ENCODE results near the gene ZDHHC11B.

Gene ZDHHC11B

GRCh38 chr5:758698-759053, 25.9 kb downstream of the ZDHHC11B start:
- WGBS = 86% methylated on average over 15 of the region's 15 CpGs
- Histone ChIP-seq H2BK15ac (ENCODE audit: low read depth, poor library complexity, severe bottlenecking) (no peak overlapping the region), H3K4me2 (ENCODE audit: low read length, poor library complexity, severe bottlenecking) (no peak overlapping the region), H3K36me3 (ENCODE audit: control insufficient read depth in 1 of 2, insufficient read depth in 2 of 2, low read depth in 1 of 2, low read length in 2 of 2) (peaks cover 0 to 3% of the 10 kb centered on the region in 2 experiments), H2BK120ac (ENCODE audit: low read depth, low read length) (no peak overlapping the region), H3K14ac (ENCODE audit: low read length in 2 of 2) (peak overlapping the region in 1 of 2 experiments; percentile 19), H4K8ac (ENCODE audit: low read length) (no peak overlapping the region), H3K27me3 (ENCODE audit: control insufficient read depth in 1 of 2, insufficient read depth in 1 of 2, low read length in 2 of 2) (peaks cover 0 to 29% of the 10 kb centered on the region in 2 experiments), H4K91ac (ENCODE audit: low read length) (peak overlapping the region; percentile 36), H3K27ac (ENCODE audit: low read length, poor library complexity, severe bottlenecking) (no peak overlapping the region), H3K4me1 (ENCODE audit: control insufficient read depth, insufficient read depth, low read depth, low read length) (peaks cover 2% of the 10 kb centered on the region), H3K23ac (ENCODE audit: low read length in 2 of 2) (no peak overlapping the region), H2AFZ (ENCODE audit: low read depth, low read length) (no peak overlapping the region), H3K4ac (ENCODE audit: low read depth in 1 of 2, low read length in 2 of 2) (peak overlapping the region in 1 of 2 experiments; percentile 15), H3K9ac (ENCODE audit: low read length) (peak overlapping the region; percentile 65), H2AK5ac (ENCODE audit: low read length, severe bottlenecking) (no peak overlapping the region), H3K79me1 (replicated peaks; ENCODE audit: low read length, poor library complexity, severe bottlenecking) (no peaks in the 10 kb centered on the region), H2BK12ac (ENCODE audit: low read length in 2 of 2) (no peak overlapping the region), H3K18ac (ENCODE audit: low read depth in 1 of 2, low read length in 2 of 2) (no peak overlapping the region), H3K9me3 (ENCODE audit: control insufficient read depth, low read length) (no peaks in the 10 kb centered on the region), H2BK5ac (ENCODE audit: low read depth, low read length, poor library complexity, severe bottlenecking) (no peak overlapping the region), H3K4me3 (ENCODE audit: insufficient read depth in 1 of 2, low read depth in 1 of 2, low read length in 2 of 2) (no peak overlapping the region)
- no peak for DNase-seq

GRCh38 chr5:757931-758697, 26.4 kb downstream of the ZDHHC11B start:
- no peak overlapping the region for H2BK12ac ChIP-seq (ENCODE audit: low read length in 2 of 2)
- H3K36me3 ChIP-seq (ENCODE audit: control insufficient read depth in 1 of 2, insufficient read depth in 2 of 2, low read depth in 1 of 2, low read length in 2 of 2) = peaks cover 0 to 3% of the 10 kb centered on the region in 2 experiments
- H2AFZ ChIP-seq (ENCODE audit: low read depth, low read length) = no peak overlapping the region
- WGBS = 76% methylated on average over 21 of the region's 21 CpGs
- no peak overlapping the region for H2BK15ac ChIP-seq (ENCODE audit: low read depth, poor library complexity, severe bottlenecking)
- no peaks in the 10 kb centered on the region for H3K79me1 ChIP-seq (replicated peaks; ENCODE audit: low read length, poor library complexity, severe bottlenecking)
- no peak overlapping the region for H4K8ac ChIP-seq (ENCODE audit: low read length)
- H3K4me1 ChIP-seq (ENCODE audit: control insufficient read depth, insufficient read depth, low read depth, low read length) = peaks cover 2% of the 10 kb centered on the region
- H3K27me3 ChIP-seq (ENCODE audit: control insufficient read depth in 1 of 2, insufficient read depth in 1 of 2, low read length in 2 of 2) = peaks cover 0 to 29% of the 10 kb centered on the region in 2 experiments
- H3K14ac ChIP-seq (ENCODE audit: low read length in 2 of 2) = no peak overlapping the region
- no peak overlapping the region for H3K4me3 ChIP-seq (ENCODE audit: insufficient read depth in 1 of 2, low read depth in 1 of 2, low read length in 2 of 2)
- no peak overlapping the region for H2AK5ac ChIP-seq (ENCODE audit: low read length, severe bottlenecking)
- no peak overlapping the region for H3K18ac ChIP-seq (ENCODE audit: low read depth in 1 of 2, low read length in 2 of 2)
- no peak overlapping the region for H4K91ac ChIP-seq (ENCODE audit: low read length)
- H3K23ac ChIP-seq (ENCODE audit: low read length in 2 of 2) = no peak overlapping the region
- H3K9ac ChIP-seq (ENCODE audit: low read length) = no peak overlapping the region
- no peak overlapping the region for H3K4me2 ChIP-seq (ENCODE audit: low read length, poor library complexity, severe bottlenecking)
- no peaks in the 10 kb centered on the region for H3K9me3 ChIP-seq (ENCODE audit: control insufficient read depth, low read length)
- DNase-seq = peak; percentile 49
- no peak overlapping the region for H3K4ac ChIP-seq (ENCODE audit: low read depth in 1 of 2, low read length in 2 of 2)
- no peak overlapping the region for H3K27ac ChIP-seq (ENCODE audit: low read length, poor library complexity, severe bottlenecking)
- no peak overlapping the region for H2BK5ac ChIP-seq (ENCODE audit: low read depth, low read length, poor library complexity, severe bottlenecking)
- H2BK120ac ChIP-seq (ENCODE audit: low read depth, low read length) = no peak overlapping the region

- Histone ChIP-seq H2BK5ac (ENCODE audit: low read depth, low read length, poor library complexity, severe bottlenecking) (no peak overlapping the region), H3K27ac (ENCODE audit: low read length, poor library complexity, severe bottlenecking) (no peak overlapping the region), H2AK5ac (ENCODE audit: low read length, severe bottlenecking) (no peak overlapping the region), H2BK120ac (ENCODE audit: low read depth, low read length) (no peak overlapping the region), H3K4me2 (ENCODE audit: low read length, poor library complexity, severe bottlenecking) (no peak overlapping the region), H2AFZ (ENCODE audit: low read depth, low read length) (no peak overlapping the region), H3K36me3 (ENCODE audit: control insufficient read depth in 1 of 2, insufficient read depth in 2 of 2, low read depth in 1 of 2, low read length in 2 of 2) (peaks cover 0 to 3% of the 10 kb centered on the region in 2 experiments), H3K23ac (ENCODE audit: low read length in 2 of 2) (no peak overlapping the region), H3K18ac (ENCODE audit: low read depth in 1 of 2, low read length in 2 of 2) (no peak overlapping the region), H4K91ac (ENCODE audit: low read length) (peak overlapping the region; percentile 73), H4K8ac (ENCODE audit: low read length) (no peak overlapping the region), H3K9me3 (ENCODE audit: control insufficient read depth, low read length) (no peaks in the 10 kb centered on the region), H3K79me1 (replicated peaks; ENCODE audit: low read length, poor library complexity, severe bottlenecking) (no peaks in the 10 kb centered on the region), H3K27me3 (ENCODE audit: control insufficient read depth in 1 of 2, insufficient read depth in 1 of 2, low read length in 2 of 2) (peaks cover 0 to 29% of the 10 kb centered on the region in 2 experiments), H3K9ac (ENCODE audit: low read length) (no peak overlapping the region), H3K4me3 (ENCODE audit: insufficient read depth in 1 of 2, low read depth in 1 of 2, low read length in 2 of 2) (peak overlapping the region in 1 of 2 experiments; percentile 27), H2BK15ac (ENCODE audit: low read depth, poor library complexity, severe bottlenecking) (no peak overlapping the region), H3K14ac (ENCODE audit: low read length in 2 of 2) (peak overlapping the region in 1 of 2 experiments; percentile 13), H3K4me1 (ENCODE audit: control insufficient read depth, insufficient read depth, low read depth, low read length) (peaks cover 2% of the 10 kb centered on the region), H3K4ac (ENCODE audit: low read depth in 1 of 2, low read length in 2 of 2) (no peak overlapping the region), H2BK12ac (ENCODE audit: low read length in 2 of 2) (no peak overlapping the region)
- whole genome bisulfite sequencing = 81% methylated on average over 15 of the region's 15 CpGs
- no peak for DNase-seq
Observed at GRCh38 chr5:757346-757930, 27.1 kb downstream of the ZDHHC11B start.

- peaks cover 0 to 29% of the 10 kb centered on the region in 2 experiments for H3K27me3 ChIP-seq (ENCODE audit: control insufficient read depth in 1 of 2, insufficient read depth in 1 of 2, low read length in 2 of 2)
- no peak overlapping the region for H2AFZ ChIP-seq (ENCODE audit: low read depth, low read length)
- no peak overlapping the region for H2BK15ac ChIP-seq (ENCODE audit: low read depth, poor library complexity, severe bottlenecking)
- no peak overlapping the region for H3K23ac ChIP-seq (ENCODE audit: low read length in 2 of 2)
- no peak overlapping the region for H2BK5ac ChIP-seq (ENCODE audit: low read depth, low read length, poor library complexity, severe bottlenecking)
- DNase-seq = peak; percentile 69
- H3K4me2 ChIP-seq (ENCODE audit: low read length, poor library complexity, severe bottlenecking) = no peak overlapping the region
- no peak overlapping the region for H2BK12ac ChIP-seq (ENCODE audit: low read length in 2 of 2)
- no peaks in the 10 kb centered on the region for H3K79me1 ChIP-seq (replicated peaks; ENCODE audit: low read length, poor library complexity, severe bottlenecking)
- peaks cover 2% of the 10 kb centered on the region for H3K4me1 ChIP-seq (ENCODE audit: control insufficient read depth, insufficient read depth, low read depth, low read length)
- no peak overlapping the region for H3K27ac ChIP-seq (ENCODE audit: low read length, poor library complexity, severe bottlenecking)
- no peak overlapping the region for H3K4ac ChIP-seq (ENCODE audit: low read depth in 1 of 2, low read length in 2 of 2)
- H3K14ac ChIP-seq (ENCODE audit: low read length in 2 of 2) = no peak overlapping the region
- H3K18ac ChIP-seq (ENCODE audit: low read depth in 1 of 2, low read length in 2 of 2) = no peak overlapping the region
- peaks cover 0 to 3% of the 10 kb centered on the region in 2 experiments for H3K36me3 ChIP-seq (ENCODE audit: control insufficient read depth in 1 of 2, insufficient read depth in 2 of 2, low read depth in 1 of 2, low read length in 2 of 2)
- 53% methylated on average over 11 of the region's 11 CpGs for WGBS
- H3K4me3 ChIP-seq (ENCODE audit: insufficient read depth in 1 of 2, low read depth in 1 of 2, low read length in 2 of 2) = no peak overlapping the region
- H3K9me3 ChIP-seq (ENCODE audit: control insufficient read depth, low read length) = no peaks in the 10 kb centered on the region
- H2BK120ac ChIP-seq (ENCODE audit: low read depth, low read length) = no peak overlapping the region
- peak overlapping the region; percentile 45 for H3K9ac ChIP-seq (ENCODE audit: low read length)
- H4K8ac ChIP-seq (ENCODE audit: low read length) = no peak overlapping the region
- H4K91ac ChIP-seq (ENCODE audit: low read length) = peak overlapping the region; percentile 73
- no peak overlapping the region for H2AK5ac ChIP-seq (ENCODE audit: low read length, severe bottlenecking)
Observed at GRCh38 chr5:756865-757345, 27.6 kb downstream of the ZDHHC11B start.

Data from mesenchymal stem cell (in vitro differentiated cells and primary cell).